ENCODE data around the gene CALML5.

CALML5 gene

DNA sequence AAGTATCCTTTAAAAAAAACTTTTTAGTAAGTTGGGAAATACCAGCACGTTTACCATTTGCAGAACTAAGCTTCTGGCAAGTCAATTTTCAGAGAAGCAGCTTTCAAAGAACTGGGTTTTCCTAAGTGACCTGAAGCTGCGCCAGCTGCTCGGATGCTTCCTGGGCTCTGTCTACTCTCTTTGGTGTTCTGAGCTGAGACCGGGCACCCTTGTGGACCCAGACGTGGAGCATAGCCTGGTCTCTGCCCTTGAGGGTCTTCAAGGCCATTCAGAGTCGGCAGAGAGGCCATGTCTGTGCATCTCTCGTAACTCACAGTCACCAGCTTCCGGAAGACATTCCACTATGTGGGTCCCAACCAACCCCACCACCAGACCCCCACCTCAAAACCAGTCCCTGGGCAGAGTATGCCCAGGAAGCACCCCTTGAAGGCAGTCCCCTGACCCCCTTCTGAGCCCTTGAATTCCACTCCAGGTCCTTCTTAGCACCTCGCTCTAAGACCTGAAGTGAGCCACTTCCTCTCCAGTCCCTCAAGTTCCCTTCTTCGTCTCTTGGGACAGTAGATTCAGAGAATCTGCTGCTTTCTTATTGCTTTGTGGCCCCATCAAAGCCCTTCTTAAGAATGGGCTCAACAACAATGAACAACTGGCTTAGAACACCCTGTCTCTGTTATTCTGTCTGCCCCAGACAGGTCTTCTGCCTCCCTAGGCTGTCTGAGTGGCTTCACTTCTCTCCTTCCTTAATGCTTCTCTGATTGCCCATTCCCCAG, 8.5 kb downstream of the CALML5 start:
- peaks cover 11% of the 10 kb centered on the region for H3K4me1 Mint-ChIP-seq (ENCODE audit: low read depth)
- no peaks in the 10 kb centered on the region for H3K27me3 Mint-ChIP-seq
- no peak overlapping the region for H3K27ac Mint-ChIP-seq
- H3K4me3 Mint-ChIP-seq: no peak overlapping the region
- H3K9me3 Mint-ChIP-seq: no peaks in the 10 kb centered on the region
- H3K36me3 Mint-ChIP-seq (ENCODE audit: low read depth): no peaks in the 10 kb centered on the region

DNA sequence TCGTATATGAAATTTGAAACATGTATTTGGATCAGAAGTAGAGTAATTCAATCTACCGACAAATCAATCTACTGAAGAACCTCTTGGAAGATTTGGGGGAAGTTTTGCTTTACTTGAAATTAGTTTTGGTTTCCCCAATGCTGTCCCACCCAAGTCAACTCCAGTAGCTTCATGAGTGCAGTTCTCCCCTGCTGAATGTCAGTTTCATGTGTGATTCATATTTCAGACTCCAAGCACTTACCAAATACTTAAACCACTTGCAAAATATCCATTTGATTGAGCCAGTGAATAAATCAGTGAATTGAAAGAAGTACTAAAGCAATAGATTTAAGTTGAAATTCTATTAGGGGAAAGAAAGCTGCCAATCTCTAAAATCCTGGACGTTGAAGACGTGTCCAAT, 9.3 kb downstream of the CALML5 start:
- H3K4me1 Mint-ChIP-seq (ENCODE audit: low read depth): peaks cover 11% of the 10 kb centered on the region
- no peaks in the 10 kb centered on the region for H3K27me3 Mint-ChIP-seq

DNA sequence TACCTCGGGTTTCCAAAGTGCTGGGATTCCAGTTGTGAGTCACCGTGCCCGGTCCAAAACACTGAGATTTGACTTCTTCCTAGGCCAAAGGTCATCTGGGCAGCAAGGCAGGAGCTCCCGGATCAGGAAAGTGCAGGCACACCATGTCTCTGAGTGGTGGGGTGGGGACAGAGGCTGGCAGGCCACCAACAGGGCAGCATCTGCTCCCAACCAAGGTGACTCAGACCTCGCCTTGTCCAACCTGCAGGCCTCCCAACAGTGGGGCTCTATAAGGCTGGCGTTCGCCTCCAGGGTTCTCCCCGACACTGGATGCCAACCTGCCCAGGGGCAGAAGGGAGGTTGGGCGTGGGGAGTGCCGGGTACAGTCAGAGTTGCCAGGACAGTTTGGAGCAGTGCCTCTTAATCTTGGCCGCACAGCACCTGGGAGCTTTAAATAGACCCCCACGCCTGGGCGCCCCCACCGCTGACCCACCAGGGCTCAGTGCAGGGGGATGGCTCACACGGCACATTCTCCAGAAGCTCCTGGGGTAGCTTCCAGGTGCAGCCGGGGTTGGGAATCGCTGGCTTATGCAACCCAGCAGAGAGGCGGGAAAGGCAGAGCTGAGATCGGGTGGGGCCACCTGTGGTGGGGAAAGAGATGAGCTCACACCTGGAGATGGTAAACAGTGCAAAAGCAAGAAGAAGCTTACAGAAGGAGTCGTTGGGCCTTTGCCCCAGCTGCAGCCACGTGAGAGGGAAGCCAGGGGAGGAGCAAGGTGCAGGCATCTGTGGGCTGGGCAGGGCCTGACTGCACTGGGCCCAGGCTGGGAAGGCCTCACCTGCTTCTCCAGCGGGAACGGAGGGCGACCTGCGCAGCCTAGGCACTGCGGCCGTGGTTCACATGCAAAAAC, 10.9 kb downstream of the CALML5 start:
- no peaks in the 10 kb centered on the region for H3K36me3 Mint-ChIP-seq (ENCODE audit: low read depth)
- H3K9me3 Mint-ChIP-seq: no peaks in the 10 kb centered on the region
- no peak overlapping the region for H3K4me3 Mint-ChIP-seq
- no peak overlapping the region for H3K27ac Mint-ChIP-seq
- no peaks in the 10 kb centered on the region for H3K27me3 Mint-ChIP-seq
- H3K4me1 Mint-ChIP-seq (ENCODE audit: low read depth): peaks cover 11% of the 10 kb centered on the region

More for the DNA sequence above, 9.3 kb downstream of the CALML5 start:
- Mint-ChIP-seq H3K4me3 (no peak overlapping the region), H3K36me3 (ENCODE audit: low read depth) (no peaks in the 10 kb centered on the region), H3K27ac (no peak overlapping the region), H3K9me3 (no peaks in the 10 kb centered on the region)

DNA sequence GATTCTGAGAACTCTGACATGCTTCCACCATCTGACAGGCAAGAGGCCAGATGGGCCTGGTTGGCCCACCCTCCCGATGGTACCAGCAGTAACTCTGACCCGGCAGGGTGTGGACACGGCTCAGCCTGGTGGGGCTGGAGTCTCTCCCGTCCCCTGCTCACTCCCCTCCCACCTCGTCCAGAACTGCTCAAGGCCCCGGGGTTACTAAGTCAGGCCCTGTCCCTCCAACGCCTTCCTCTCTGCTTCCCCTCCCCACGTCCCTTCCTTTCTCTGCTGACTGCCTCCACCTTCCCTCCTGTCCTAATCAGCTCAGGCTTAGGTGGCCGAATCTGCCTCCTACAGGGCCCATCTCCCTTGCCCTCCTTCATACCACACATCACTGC, 12.5 kb downstream of the CALML5 start:
- Mint-ChIP-seq H3K27me3 (no peaks in the 10 kb centered on the region), H3K4me3 (no peak overlapping the region), H3K27ac (no peak overlapping the region)

DNA sequence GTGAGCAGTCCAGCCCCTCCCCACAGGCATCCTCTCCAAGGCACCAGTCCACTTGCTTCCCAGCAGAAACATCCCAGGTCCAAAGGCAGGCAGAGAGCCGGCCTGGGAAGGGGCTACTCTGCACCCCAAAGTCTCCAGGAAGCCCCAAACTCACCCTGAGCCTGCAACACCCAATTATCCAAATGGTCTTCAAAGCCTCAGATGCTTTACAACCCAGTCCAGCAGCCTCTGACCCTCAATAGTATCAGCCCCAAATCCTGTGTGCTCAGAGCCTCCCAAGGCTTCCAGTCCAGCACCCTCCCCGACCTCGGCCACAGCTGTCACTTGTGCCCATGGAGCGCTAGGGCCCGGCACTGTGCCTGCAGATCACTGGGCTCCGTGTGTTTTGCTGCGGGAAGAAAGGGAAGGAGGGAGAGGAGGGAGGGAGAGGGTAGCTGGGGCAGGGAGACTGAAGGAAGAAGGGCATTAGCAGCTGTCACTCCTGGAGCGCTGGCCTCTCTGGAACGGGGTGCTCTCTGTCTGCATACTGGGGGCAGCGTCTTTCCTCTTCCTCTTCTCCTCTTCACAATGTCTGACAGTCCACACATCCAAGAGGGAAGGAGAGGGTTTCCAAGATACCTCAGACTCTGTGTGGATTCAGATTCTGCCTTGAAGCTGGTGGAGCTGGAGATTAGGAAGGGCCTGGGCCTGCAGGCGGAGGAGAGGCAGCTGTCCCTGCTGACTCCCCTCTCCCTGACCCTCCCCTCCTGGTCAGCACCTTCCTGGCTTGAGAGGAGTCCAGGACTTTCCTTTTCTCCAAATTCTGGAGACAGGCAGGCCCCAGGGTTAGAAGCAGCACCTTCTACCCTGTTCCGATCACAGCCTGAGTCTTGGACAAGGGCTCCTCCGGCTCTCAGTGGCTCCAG, 13.2 kb downstream of the CALML5 start:
- Mint-ChIP-seq H3K27ac (no peak overlapping the region), H3K36me3 (ENCODE audit: low read depth) (no peaks in the 10 kb centered on the region), H3K4me3 (no peak overlapping the region), H3K9me3 (no peaks in the 10 kb centered on the region), H3K4me1 (ENCODE audit: low read depth) (peaks cover 11% of the 10 kb centered on the region), H3K27me3 (no peaks in the 10 kb centered on the region)

More for the DNA sequence above, 12.5 kb downstream of the CALML5 start:
- Mint-ChIP-seq H3K36me3 (ENCODE audit: low read depth) (no peaks in the 10 kb centered on the region), H3K4me1 (ENCODE audit: low read depth) (peaks cover 11% of the 10 kb centered on the region), H3K9me3 (no peaks in the 10 kb centered on the region)

DNA sequence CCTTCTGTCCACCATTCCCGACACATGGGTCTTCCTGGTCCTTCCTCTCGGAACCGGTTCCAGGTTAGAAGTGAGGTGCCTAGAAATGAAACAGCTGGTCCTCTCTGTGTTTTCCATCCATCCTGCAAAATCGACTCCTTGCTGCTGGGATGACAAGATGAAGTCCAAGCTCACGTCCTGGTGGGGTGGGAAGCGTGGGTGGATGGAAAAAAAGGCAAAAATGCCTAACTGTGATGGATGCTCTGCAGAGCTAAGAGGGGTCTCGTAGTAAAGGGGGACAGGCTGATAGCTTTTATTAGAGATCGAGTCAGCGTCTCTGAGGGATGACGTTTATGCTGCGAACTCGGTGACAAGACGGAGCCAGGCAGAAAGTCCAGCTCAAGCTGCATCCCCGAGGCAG, 14.1 kb downstream of the CALML5 start:
- Mint-ChIP-seq H3K27me3 (no peaks in the 10 kb centered on the region), H3K4me1 (ENCODE audit: low read depth) (peaks cover 9% of the 10 kb centered on the region)

DNA sequence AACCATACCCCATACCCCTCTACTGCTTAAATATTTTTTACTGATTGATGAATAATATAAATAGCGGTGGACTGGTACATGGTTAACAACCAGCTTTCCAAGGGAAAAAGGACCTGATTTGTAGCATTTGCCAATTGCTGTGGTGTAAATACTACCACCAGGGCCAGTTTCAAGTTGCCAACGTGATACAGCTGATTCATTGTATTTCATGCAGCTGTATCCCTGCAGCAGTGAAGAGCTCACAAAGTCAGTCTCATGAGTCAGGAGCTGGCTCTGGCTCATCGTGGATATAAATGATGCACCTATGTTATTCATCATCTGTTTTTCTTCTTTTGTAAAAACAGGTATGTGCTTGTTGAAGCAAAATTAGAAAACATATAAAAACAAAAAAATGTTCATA, 15.2 kb downstream of the CALML5 start:
- Mint-ChIP-seq H3K9me3 (no peaks in the 10 kb centered on the region), H3K4me3 (no peak overlapping the region), H3K27me3 (no peaks in the 10 kb centered on the region), H3K4me1 (ENCODE audit: low read depth) (peaks cover 11% of the 10 kb centered on the region), H3K36me3 (ENCODE audit: low read depth) (no peaks in the 10 kb centered on the region), H3K27ac (no peak overlapping the region)

More for the DNA sequence above, 14.1 kb downstream of the CALML5 start:
- Mint-ChIP-seq H3K4me3 (no peak overlapping the region), H3K36me3 (ENCODE audit: low read depth) (no peaks in the 10 kb centered on the region), H3K27ac (no peak overlapping the region), H3K9me3 (no peaks in the 10 kb centered on the region)

DNA sequence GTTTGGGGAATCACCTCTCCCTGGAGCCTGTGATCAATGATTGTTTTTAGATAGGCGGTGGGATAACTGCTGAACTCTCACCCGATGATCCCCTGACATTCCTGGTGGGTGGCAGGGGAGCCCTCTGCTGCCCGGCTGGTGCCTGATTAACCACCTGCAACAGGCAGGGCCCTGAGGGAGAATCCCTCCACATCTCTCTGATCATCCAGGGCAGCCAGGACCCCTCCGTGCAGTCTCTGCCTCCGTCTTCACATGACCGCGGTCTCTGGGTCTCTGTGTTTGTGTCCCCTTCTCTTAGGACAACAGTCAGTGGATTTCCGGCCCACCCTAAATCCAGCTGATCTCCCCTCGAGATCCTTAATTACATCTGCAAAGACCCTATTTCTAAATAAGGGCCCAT, 17.4 kb downstream of the CALML5 start:
- no peaks in the 10 kb centered on the region for H3K27me3 Mint-ChIP-seq
- H3K27ac Mint-ChIP-seq: no peak overlapping the region
- peaks cover 14% of the 10 kb centered on the region for H3K4me1 Mint-ChIP-seq (ENCODE audit: low read depth)
- H3K9me3 Mint-ChIP-seq: no peaks in the 10 kb centered on the region
- H3K36me3 Mint-ChIP-seq (ENCODE audit: low read depth): no peaks in the 10 kb centered on the region
- no peak overlapping the region for H3K4me3 Mint-ChIP-seq

DNA sequence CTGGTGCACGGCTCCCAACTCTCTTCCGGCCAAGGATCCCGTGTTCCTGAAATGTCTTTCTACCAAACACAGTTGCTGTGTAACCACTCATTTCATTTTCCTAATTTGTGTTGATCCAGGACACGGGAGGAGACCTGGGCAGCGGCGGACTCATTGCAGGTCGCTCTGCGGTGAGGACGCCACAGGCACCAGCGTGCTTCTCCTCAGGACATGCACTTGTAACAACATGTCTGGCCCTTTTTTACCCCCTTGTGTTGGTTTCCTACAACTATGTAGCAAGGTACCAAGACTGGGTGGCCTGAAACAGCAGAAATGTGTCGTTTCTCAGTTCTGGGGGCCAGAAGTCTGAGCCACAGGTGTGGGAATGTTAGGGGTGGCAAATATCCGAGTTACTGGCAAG, 18.2 kb downstream of the CALML5 start:
- no peak overlapping the region for H3K4me3 Mint-ChIP-seq
- H3K4me1 Mint-ChIP-seq (ENCODE audit: low read depth): peaks cover 14% of the 10 kb centered on the region
- H3K36me3 Mint-ChIP-seq (ENCODE audit: low read depth): no peaks in the 10 kb centered on the region
- H3K27ac Mint-ChIP-seq: no peak overlapping the region
- H3K9me3 Mint-ChIP-seq: no peaks in the 10 kb centered on the region
- H3K27me3 Mint-ChIP-seq: no peaks in the 10 kb centered on the region

DNA sequence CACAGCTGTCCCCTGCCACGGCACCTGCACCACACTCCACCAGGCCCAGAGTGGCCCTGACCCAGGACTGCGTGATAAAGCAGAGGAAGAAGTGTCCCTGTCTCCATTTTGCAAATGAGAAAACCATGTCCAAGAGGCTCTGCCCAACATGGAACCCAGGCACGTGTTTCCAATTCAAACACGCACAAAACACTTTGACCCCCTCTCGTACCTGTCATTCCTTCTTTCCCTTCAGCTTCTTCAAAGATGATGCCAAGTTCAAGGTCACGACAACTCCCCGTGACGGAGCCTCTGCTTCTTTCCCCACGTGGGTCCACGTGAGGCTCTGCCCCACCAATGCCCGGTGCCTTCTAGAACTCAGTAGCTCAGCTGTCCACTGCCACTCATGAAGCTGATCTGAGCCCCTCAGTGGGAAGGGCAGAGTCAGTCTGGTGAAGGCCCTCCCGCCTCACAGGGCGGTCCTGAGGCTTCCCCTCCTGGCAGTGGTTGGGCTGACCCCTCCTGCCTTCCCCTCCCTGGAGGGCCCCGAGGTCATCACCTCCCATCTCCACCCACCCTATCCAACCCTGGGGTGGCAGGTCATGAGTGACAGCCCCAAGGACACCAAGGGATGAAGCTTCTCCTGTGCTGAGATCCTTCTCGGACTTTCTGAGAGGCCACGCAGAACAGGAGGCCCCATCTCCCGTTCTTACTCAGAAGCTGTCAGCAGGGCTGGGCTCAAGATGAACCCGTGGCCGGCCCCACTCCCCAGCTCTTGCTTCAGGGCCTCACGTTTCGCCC, 19.0 kb downstream of the CALML5 start:
- Mint-ChIP-seq H3K36me3 (ENCODE audit: low read depth) (no peaks in the 10 kb centered on the region), H3K4me1 (ENCODE audit: low read depth) (peaks cover 14% of the 10 kb centered on the region), H3K27ac (no peak overlapping the region), H3K27me3 (no peaks in the 10 kb centered on the region), H3K9me3 (no peaks in the 10 kb centered on the region), H3K4me3 (no peak overlapping the region)

DNA sequence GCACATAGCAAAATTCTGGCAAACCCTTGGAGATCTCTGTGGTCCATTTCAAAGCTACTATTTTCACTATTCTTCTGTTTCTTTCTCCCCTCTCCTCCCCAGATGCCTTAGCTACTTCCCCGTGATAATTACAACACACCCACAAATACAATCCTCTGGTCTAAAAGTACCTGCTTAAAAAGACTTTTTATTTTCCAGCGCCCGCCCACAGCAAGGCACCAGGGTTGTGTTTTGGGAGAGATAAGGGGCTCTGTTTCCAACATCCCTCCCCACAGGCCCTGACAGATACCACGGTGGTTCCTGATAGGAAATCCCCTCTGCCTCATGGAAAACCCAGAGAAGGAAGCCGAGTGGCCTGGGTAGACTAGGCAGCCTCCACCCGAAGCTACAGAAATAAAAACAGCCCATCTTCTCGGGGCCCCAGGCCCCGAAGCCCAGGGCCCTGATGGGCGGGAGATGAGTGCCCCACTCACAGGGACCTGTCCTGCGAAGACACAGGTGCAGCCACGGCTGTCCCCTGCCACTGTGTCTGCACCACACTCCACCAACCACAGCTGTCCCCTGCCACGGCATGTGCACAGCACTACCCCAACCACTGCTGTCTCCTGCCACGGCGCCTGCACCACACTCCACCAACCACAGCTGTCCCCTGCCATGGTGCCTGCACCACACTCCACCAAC, 19.7 kb downstream of the CALML5 start:
- Mint-ChIP-seq H3K36me3 (ENCODE audit: low read depth) (no peaks in the 10 kb centered on the region), H3K27ac (no peak overlapping the region), H3K9me3 (no peaks in the 10 kb centered on the region), H3K4me1 (ENCODE audit: low read depth) (peaks cover 14% of the 10 kb centered on the region), H3K4me3 (no peak overlapping the region), H3K27me3 (no peaks in the 10 kb centered on the region)

DNA sequence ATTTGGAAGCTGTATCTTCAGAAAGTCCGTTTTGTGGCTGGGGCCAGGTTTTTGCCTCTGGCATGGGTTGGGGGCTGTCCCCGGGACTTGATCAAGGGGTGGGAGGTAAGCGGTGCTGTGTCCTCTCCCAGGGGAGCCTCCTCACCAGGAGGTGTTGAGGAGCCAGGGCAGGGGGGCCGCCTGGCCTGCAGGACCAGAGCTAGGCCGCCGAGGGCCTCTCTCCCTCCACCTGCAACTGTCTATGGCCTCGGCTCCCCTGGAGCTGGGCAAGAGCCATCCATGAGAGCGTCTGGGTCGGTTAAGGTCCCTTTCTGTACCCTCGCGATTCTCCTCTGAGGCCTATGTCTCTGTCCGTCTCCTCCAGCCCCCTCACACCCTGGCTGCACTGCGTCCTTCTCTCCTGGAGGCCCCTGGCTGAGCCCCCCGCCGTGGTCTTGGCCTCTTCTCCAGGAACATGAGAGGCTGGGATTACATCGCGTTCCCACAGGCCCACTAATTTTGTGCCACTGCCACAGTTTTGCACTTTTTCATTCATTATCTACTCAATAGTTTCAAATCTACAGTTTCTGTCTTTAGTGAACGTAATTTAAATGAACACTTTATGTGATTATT, 20.6 kb downstream of the CALML5 start:
- Mint-ChIP-seq H3K27ac (no peak overlapping the region), H3K4me1 (ENCODE audit: low read depth) (peaks cover 14% of the 10 kb centered on the region), H3K27me3 (no peaks in the 10 kb centered on the region), H3K9me3 (no peaks in the 10 kb centered on the region), H3K36me3 (ENCODE audit: low read depth) (no peaks in the 10 kb centered on the region), H3K4me3 (no peak overlapping the region)

DNA sequence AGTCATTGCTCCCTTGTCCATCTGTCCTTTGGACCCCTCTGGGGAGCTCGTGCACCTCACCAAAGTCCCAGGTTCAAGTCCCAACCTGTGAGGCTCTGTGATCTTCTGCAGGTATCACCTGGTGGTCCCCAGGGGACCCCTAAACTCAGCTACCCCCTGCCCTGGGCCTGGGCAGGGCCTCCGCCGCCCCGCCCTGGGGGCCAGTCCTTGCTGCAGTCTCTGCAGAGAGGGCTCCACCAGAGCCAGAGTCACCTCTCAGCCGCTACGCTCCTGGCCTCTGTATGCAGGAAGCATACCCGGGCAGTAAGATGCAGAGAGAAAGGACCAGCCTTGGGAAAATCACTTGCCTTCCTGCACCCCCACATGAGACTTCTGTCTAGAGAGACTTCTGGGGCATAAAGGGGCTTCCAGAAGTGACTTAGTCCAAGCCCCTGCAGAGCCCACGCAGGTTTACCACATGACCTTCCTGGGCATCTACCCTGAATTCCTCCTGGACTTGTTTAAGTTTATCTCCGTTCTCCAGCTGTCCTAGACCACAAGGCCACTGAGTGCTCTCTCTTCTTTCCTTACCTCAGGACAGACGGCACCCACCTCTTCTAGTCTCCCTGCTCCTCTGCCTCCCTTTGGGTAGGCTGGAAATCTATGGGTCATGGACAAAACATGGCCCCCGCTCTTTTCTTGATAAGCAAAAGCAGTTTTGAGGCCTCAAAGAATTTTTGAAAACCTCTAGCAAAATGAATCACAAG, 21.2 kb downstream of the CALML5 start:
- no peaks in the 10 kb centered on the region for H3K27me3 Mint-ChIP-seq
- peaks cover 14% of the 10 kb centered on the region for H3K4me1 Mint-ChIP-seq (ENCODE audit: low read depth)
- H3K36me3 Mint-ChIP-seq (ENCODE audit: low read depth): no peaks in the 10 kb centered on the region
- no peak overlapping the region for H3K4me3 Mint-ChIP-seq
- no peaks in the 10 kb centered on the region for H3K9me3 Mint-ChIP-seq
- no peak overlapping the region for H3K27ac Mint-ChIP-seq
